H1 (cell line): ENCODE data around the gene BLOC1S3. TPM values are rescaled to one million over a fixed set of nuclear protein-coding genes. Genes with fewer than 3 reads are reported as not detected.

ENCODE experiments used
- CTCF ChIA-PET: fragments of 300-600 bp; sonication (Branson Sonifier 250); formaldehyde crosslinking; loops from one replicate; lab custom pipeline; 2021; ENCODE audit not compliant: partially characterized antibody; lab: Charles Lee
- POLR2A ChIA-PET: fragments of 300-600 bp; sonication (Branson Sonifier 250); formaldehyde crosslinking; loops from one replicate; lab custom pipeline; 2021; ENCODE audit warnings: inconsistent platforms; ENCODE audit not compliant: partially characterized antibody; lab: Charles Lee
- DNase-seq, 2 experiments: peaks; one replicate each; pipeline versions ENCODE4 v3.0.0 to v3.0.0-alpha.2; 2010 to 2022; ENCODE audit warnings: low spot score in 2 of 2, low read depth in 1 of 2, mixed read lengths in 1 of 2
- FAIRE-seq: peaks from 2 replicates; lab custom pipeline; 2011; peaks lifted over from hg19 to GRCh38; lab: Jason Lieb, UNC
- H2AFZ ChIP-seq: 2 replicates; pipeline ENCODE4 v1.8.1; 2012; ENCODE audit warnings: low read length, inconsistent platforms
- H2AK5ac ChIP-seq: 2 replicates; pipeline ENCODE4 v1.6.1; 2013; ENCODE audit warnings: low read depth, low read length
- H2BK120ac ChIP-seq: replicated peaks from 2 replicates; pipeline ENCODE3; 2013; ENCODE audit warnings: low read depth, low read length, inconsistent platforms
- H2BK12ac ChIP-seq: 2 replicates; pipeline ENCODE4 v1.6.1; 2013; ENCODE audit warnings: low read depth, low read length
- H2BK15ac ChIP-seq: 2 replicates; pipeline ENCODE4 v1.6.1; 2013; ENCODE audit warnings: low read length
- H2BK20ac ChIP-seq: 2 replicates; pipeline ENCODE4 v1.6.1; 2013; ENCODE audit warnings: low read length
- H2BK5ac ChIP-seq: 2 replicates; pipeline ENCODE4 v1.6.1; 2013; ENCODE audit warnings: low read depth, low read length
- H3K14ac ChIP-seq: 2 replicates; pipeline ENCODE4 v1.6.1; 2013; ENCODE audit warnings: inconsistent platforms; ENCODE audit not compliant: insufficient read length
- H3K18ac ChIP-seq: 2 replicates; pipeline ENCODE4 v1.6.1; 2013; ENCODE audit warnings: low read length; ENCODE audit errors: extremely low read depth
- H3K23ac ChIP-seq: 2 replicates; pipeline ENCODE4 v1.6.1; 2013; ENCODE audit warnings: inconsistent platforms; ENCODE audit not compliant: insufficient read length
- H3K23me2 ChIP-seq: 2 replicates; pipeline ENCODE4 v1.6.1; 2013; ENCODE audit warnings: low read depth, low read length
- H3K27ac ChIP-seq: 2 replicates; pipeline ENCODE4 v1.6.1; 2011; ENCODE audit warnings: low read depth, low read length, inconsistent platforms
- H3K27me3 ChIP-seq, 4 experiments: replicated peaks in 1 of 4; 1 replicate in 1 of 4; 2 replicates in 3 of 4; pipeline versions ENCODE4 v1.6.1 to v1.8.1; 2011 to 2013; ENCODE audit warnings: low read length in 3 of 4, mild to moderate bottlenecking in 3 of 4, inconsistent platforms in 2 of 4, mixed read lengths in 2 of 4, moderate library complexity in 1 of 4; ENCODE audit not compliant: control insufficient read depth in 3 of 4, insufficient read depth in 3 of 4; ENCODE audit errors: extremely low read depth in 1 of 4
- H3K36me3 ChIP-seq, 4 experiments: 2 replicates each; pipeline versions ENCODE4 v1.6.1 to v1.8.1; 2011 to 2013; ENCODE audit warnings: mild to moderate bottlenecking in 4 of 4, low read length in 3 of 4, moderate library complexity in 2 of 4, control low read depth in 1 of 4, inconsistent platforms in 1 of 4; ENCODE audit not compliant: insufficient read depth in 4 of 4, control insufficient read depth in 2 of 4
- H3K4ac ChIP-seq: replicated peaks from 2 replicates; pipeline ENCODE3; 2013; ENCODE audit warnings: low read length, low read depth, mixed read lengths, inconsistent platforms; ENCODE audit not compliant: insufficient read length
- H3K4me1 ChIP-seq, 4 experiments: replicated peaks in 1 of 4; 1 replicate in 1 of 4; 2 replicates in 3 of 4; pipeline versions ENCODE4 v1.6.1 to v1.8.1; 2011 to 2013; ENCODE audit warnings: low read length in 3 of 4, inconsistent platforms in 2 of 4, mixed read lengths in 1 of 4; ENCODE audit not compliant: insufficient read depth in 4 of 4, control insufficient read depth in 3 of 4
- H3K4me2 ChIP-seq, 2 experiments: 2 replicates each; pipeline versions ENCODE4 v1.6.1 to v1.8.1; 2011 to 2013; ENCODE audit warnings: low read depth in 2 of 2, low read length in 2 of 2, control low read depth in 1 of 2, inconsistent platforms in 1 of 2, mild to moderate bottlenecking in 1 of 2; ENCODE audit not compliant: insufficient read depth in 1 of 2
- H3K4me3 ChIP-seq, 4 experiments: fragments of 200-600, 300-600 bp in 1 of 4; sonication (generic), shearing (Covaris generic), sonication (Bioruptor Twin) in 1 of 4; 2 replicates each; pipeline versions ENCODE4 v1.5.1 to v1.8.1; 2011 to 2016; ENCODE audit warnings: low read length in 4 of 4, low read depth in 3 of 4, control low read depth in 2 of 4, inconsistent platforms in 2 of 4, mild to moderate bottlenecking in 2 of 4, mixed read lengths in 1 of 4, moderate library complexity in 1 of 4; ENCODE audit not compliant: insufficient read depth in 2 of 4; ENCODE audit errors: extremely low read depth in 1 of 4
- H3K56ac ChIP-seq: replicated peaks from 2 replicates; pipeline ENCODE3; 2013; ENCODE audit warnings: low read depth, mild to moderate bottlenecking, mixed read lengths, low read length, inconsistent platforms; ENCODE audit not compliant: insufficient read length
- H3K79me1 ChIP-seq: 2 replicates; pipeline ENCODE4 v1.6.1; 2013; ENCODE audit warnings: low read depth, low read length, control low read depth
- H3K79me2 ChIP-seq, 2 experiments: 2 replicates each; pipeline versions ENCODE4 v1.6.1 to v1.8.1; 2012 to 2013; ENCODE audit warnings: low read length in 2 of 2, mild to moderate bottlenecking in 2 of 2, inconsistent platforms in 1 of 2; ENCODE audit not compliant: insufficient read depth in 2 of 2, control insufficient read depth in 1 of 2
- H3K9ac ChIP-seq, 4 experiments: replicated peaks in 1 of 4; 1 replicate in 1 of 4; 2 replicates in 3 of 4; pipeline versions ENCODE4 v1.6.1 to v1.8.1; 2011 to 2013; ENCODE audit warnings: low read depth in 3 of 4, low read length in 3 of 4, control low read depth in 2 of 4, mild to moderate bottlenecking in 2 of 4, moderate library complexity in 2 of 4, inconsistent platforms in 1 of 4; ENCODE audit errors: extremely low read depth in 1 of 4
- H3K9me3 ChIP-seq, 2 experiments: 2 replicates each; pipeline versions ENCODE4 v1.6.1 to v1.8.1; 2012 to 2013; ENCODE audit warnings: mild to moderate bottlenecking in 2 of 2, moderate library complexity in 2 of 2, control low read depth in 1 of 2, inconsistent platforms in 1 of 2, low read depth in 1 of 2, low read length in 1 of 2, mixed read lengths in 1 of 2; ENCODE audit not compliant: insufficient read depth in 2 of 2
- H4K20me1 ChIP-seq, 2 experiments: replicated peaks in 1 of 2; 2 replicates each; pipeline versions ENCODE3 to v1.8.1; 2011 to 2013; ENCODE audit warnings: inconsistent platforms in 2 of 2, low read length in 2 of 2, mild to moderate bottlenecking in 1 of 2; ENCODE audit not compliant: insufficient read depth in 2 of 2, control insufficient read depth in 1 of 2
- H4K5ac ChIP-seq: 2 replicates; pipeline ENCODE4 v1.6.1; 2013; ENCODE audit warnings: low read length, low read depth, mixed read lengths, inconsistent platforms; ENCODE audit not compliant: insufficient read length
- H4K8ac ChIP-seq: 2 replicates; pipeline ENCODE4 v1.8.0; 2013; ENCODE audit warnings: mild to moderate bottlenecking, moderate library complexity, low read length, inconsistent platforms; ENCODE audit not compliant: insufficient read depth; ENCODE audit errors: extremely low read depth
- H4K91ac ChIP-seq: replicated peaks from 2 replicates; pipeline ENCODE3; 2013; ENCODE audit warnings: low read length, mixed read lengths, inconsistent platforms; ENCODE audit not compliant: insufficient read length
- JUN ChIP-seq: IDR thresholded peaks from 2 replicates; pipeline ENCODE4 v1.6.1; 2011; ENCODE audit warnings: low read depth, mild to moderate bottlenecking, improper control_type of control experiment, low read length
- NRF1 ChIP-seq: IDR thresholded peaks from 2 replicates; pipeline ENCODE4 v1.6.1; 2011; ENCODE audit warnings: mild to moderate bottlenecking, low read depth, low read length, improper control_type of control experiment
- WGBS, 2 experiments: shearing (Covaris generic) in 1 of 2; methylation state at CpG; one replicate each; pipeline versions ENCODE4 v1.1.6 to v1.1.7; 2013 to 2015; ENCODE audit warnings: low lambda C conversion rate in 2 of 2, mixed read lengths in 2 of 2, inconsistent platforms in 1 of 2, low coverage in 1 of 2, missing lambda C conversion rate in 1 of 2; ENCODE audit not compliant: insufficient replicate concordance in 2 of 2, insufficient coverage in 1 of 2, insufficient read length in 1 of 2; ENCODE audit errors: extremely low coverage in 1 of 2, missing lambda C conversion rate in 1 of 2; 5-methylcytosine and 5-hydroxymethylcytosine counted together
- polyA plus RNA-seq, 7 experiments: library from polyadenylated mRNA; depleted of rRNA in 3 of 7; stranded (reverse) in 5 of 7; unstranded in 2 of 7; fragments of >200 nt in 5 of 7; fragments of 200-250 nt in 2 of 7; gene quantifications; 1 replicate in 5 of 7; 2 replicates in 1 of 7; 4 replicates in 1 of 7; pipeline versions ENCODE4 v1.2.1 to v1.2.3, GENCODE V29; 2011 to 2013; ENCODE audit warnings: missing spikeins in 2 of 7, mixed read lengths in 2 of 7
- total RNA-seq: library from RNA; stranded (reverse); fragmentation: NEBNext Ultra II Directional; extraction: Animal tissue kit (Norgen Biotek cat#: 25700); gene quantifications from 2 replicates; pipeline ENCODE4 v1.2.1, GENCODE V29; 2021
- TF ChIP-seq, protein P1 (sequence below): IDR thresholded peaks from 2 replicates; pipeline ENCODE4 v1.6.1; 2012; ENCODE audit warnings: inconsistent platforms

Gene BLOC1S3
- total and polyA plus RNA-seq, 2 of the 8 experiments (the other 6 are each of a cell fraction or from before 2014, with no cell fraction given) = 6.0 to 6.1 TPM

- peaks cover 5% of the 10 kb centered on the region; the same call in 1 of the 2 replicates for H3K23me2 ChIP-seq
- no peak overlapping the region for H2BK120ac ChIP-seq
- H3K9me3 ChIP-seq = no peaks in the 10 kb centered on the region
- H2AK5ac ChIP-seq = no peak overlapping the region
- peak overlapping the region; percentile 1; the same call in 1 of the 2 replicates for H4K8ac ChIP-seq
- no peak overlapping the region for H3K23ac ChIP-seq
- no peak overlapping the region for H3K4ac ChIP-seq
- DNase-seq (no peak), FAIRE-seq (no peak)
- peaks cover 6 to 24% (median 17%) of the 10 kb centered on the region in 4 experiments for H3K27me3 ChIP-seq
- H3K4me1 ChIP-seq = peaks cover 0 to 8% (median 1%) of the 10 kb centered on the region in 4 experiments; a peak in 3 of 7 replicates
- H2BK20ac ChIP-seq = no peak overlapping the region
- no peaks in the 10 kb centered on the region for H4K20me1 ChIP-seq
- H3K14ac ChIP-seq = no peak overlapping the region
- no peak overlapping the region for H4K91ac ChIP-seq
- no peak overlapping the region for H3K4me3 ChIP-seq
- POLR2A ChIA-PET = interaction anchor here (1.3 kb wide), 1 partner anchor 11 kb away, joined by 4 read pairs; no protein-coding TSS in a partner anchor
- no peak overlapping the region for H3K4me2 ChIP-seq
- no peak overlapping the region; the same call in 1 of the 2 replicates for H3K18ac ChIP-seq
- H2BK5ac ChIP-seq = no peak overlapping the region
- H3K79me1 ChIP-seq = no peaks in the 10 kb centered on the region
- H3K79me2 ChIP-seq = no peaks in the 10 kb centered on the region
- no peak overlapping the region for H3K9ac ChIP-seq
- no peak overlapping the region for H3K56ac ChIP-seq
- H2AFZ ChIP-seq = no peak overlapping the region
- no peaks in the 10 kb centered on the region for H3K36me3 ChIP-seq
- 71% methylated on average over 17 of the region's 17 CpGs; no CpG with 5 or more reads in 1 of the 2 experiments for WGBS, 2 experiments
- CTCF ChIA-PET = interaction anchor here (0.6 to 4.9 kb wide), 6 partner anchors 10 to 175 kb away, joined by 3 to 29 read pairs (median 6); no protein-coding TSS in a partner anchor
- 0 out of 2 replicates have a peak overlapping the region, but pooled peaks have one; percentile 81 for H2BK15ac ChIP-seq
- H2BK12ac ChIP-seq = no peak overlapping the region
- no peak overlapping the region for H4K5ac ChIP-seq
- TF ChIP-seq JUN = no peak
- TF ChIP-seq NRF1 = no peak
- TF ChIP-seq, protein P1, sequence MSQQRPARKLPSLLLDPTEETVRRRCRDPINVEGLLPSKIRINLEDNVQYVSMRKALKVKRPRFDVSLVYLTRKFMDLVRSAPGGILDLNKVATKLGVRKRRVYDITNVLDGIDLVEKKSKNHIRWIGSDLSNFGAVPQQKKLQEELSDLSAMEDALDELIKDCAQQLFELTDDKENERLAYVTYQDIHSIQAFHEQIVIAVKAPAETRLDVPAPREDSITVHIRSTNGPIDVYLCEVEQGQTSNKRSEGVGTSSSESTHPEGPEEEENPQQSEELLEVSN = peak; percentile 22; the same call in 1 of the 2 replicates
- no peak overlapping the region for H3K27ac ChIP-seq
Observed at GRCh38 chr19:45211751-45212381, 33.3 kb downstream of the BLOC1S3 start.
